ENCODE measurements around the gene B3GALT6. TPM values are rescaled to one million over a fixed set of nuclear protein-coding genes. Genes with fewer than 3 reads are reported as not detected.

B3GALT6 gene
- total and polyA plus RNA-seq, 2 experiments from 2014 or later: 5.5 to 26.5 TPM

GRCh38 chr1:1256956-1257871 is 25.2 kb downstream of the B3GALT6 start:
- Histone ChIP-seq H3K4me3 (no peak overlapping the region), H3K4me2 (peak overlapping the region; percentile 10; the same call in 1 of the 2 replicates), H3F3A (replicated peaks; ENCODE audit: low read depth) (0 out of 2 replicates have a peak, but pooled peaks cover 8% of the 10 kb centered on the region), H3K9me2 (ENCODE audit: insufficient read depth) (no peaks in the 10 kb centered on the region), H3K79me2 (replicated peaks; ENCODE audit: insufficient read depth) (peaks cover 12% of the 10 kb centered on the region; the same call in 1 of the 2 replicates), H3K4me1 (ENCODE audit: insufficient read depth) (peaks cover 9% of the 10 kb centered on the region), H4K20me1 (replicated peaks; ENCODE audit: insufficient read depth) (peaks cover 12% of the 10 kb centered on the region), H3K27me3 (ENCODE audit: insufficient read depth) (no peaks in the 10 kb centered on the region), H2AFZ (no peak overlapping the region), H3K27ac (ENCODE audit: low read depth) (no peak overlapping the region), H3K36me3 (ENCODE audit: insufficient read depth) (peaks cover 6% of the 10 kb centered on the region; the same call in 1 of the 2 replicates)
- H3K9me3 Mint-ChIP-seq: no peaks in the 10 kb centered on the region
- H3K36me3 Mint-ChIP-seq (ENCODE audit: low read depth): peaks cover 71% of the 10 kb centered on the region
- peak overlapping the region; percentile 7; the same call in 1 of the 3 replicates for H3K4me3 Mint-ChIP-seq
- peaks cover 22% of the 10 kb centered on the region for H3K4me1 Mint-ChIP-seq
- no peak for TF ChIP-seq CTCF (conservative IDR thresholded peaks at IDR 0.05; ENCODE audit: low read depth in 2 of 2)
- no peak for TF ChIP-seq ETS1 (IDR thresholded peaks at IDR 0.05)
- TF ChIP-seq ZNF331 (CRISPR knock-in tag; IDR thresholded peaks at IDR 0.05; ENCODE audit: low read depth): no peak
- no peak for TF ChIP-seq CREB1 (CRISPR knock-in tag; IDR thresholded peaks at IDR 0.05; ENCODE audit: low read depth)
- no peak for TF ChIP-seq EZH2phosphoT487 (IDR thresholded peaks at IDR 0.05; ENCODE audit: unreplicated experiment)
- no peak for TF ChIP-seq NANOG (IDR thresholded peaks at IDR 0.05; ENCODE audit: borderline replicate concordance)
- no peak for TF ChIP-seq JUNB (IDR thresholded peaks at IDR 0.05; ENCODE audit: unreplicated experiment)
- no peak for TF ChIP-seq ZNF114 (CRISPR knock-in tag; IDR thresholded peaks at IDR 0.05)
- TF ChIP-seq ZNF462 (CRISPR knock-in tag; IDR thresholded peaks at IDR 0.05): no peak
- no peak for TF ChIP-seq EZH2 (IDR thresholded peaks at IDR 0.05; ENCODE audit: low read depth, unreplicated experiment)
- TF ChIP-seq STAT1 (IDR thresholded peaks at IDR 0.05; ENCODE audit: unreplicated experiment): no peak
- no peak for TF ChIP-seq REST (IDR thresholded peaks at IDR 0.05; ENCODE audit: unreplicated experiment)
- no peak for TF ChIP-seq POLR2AphosphoS5 (IDR thresholded peaks at IDR 0.05; ENCODE audit: low read depth)
- DNase-seq (ENCODE audit: low spot score): no peak
- peak overlapping the region; percentile 86 for H3K27ac Mint-ChIP-seq
- peaks cover 13% of the 10 kb centered on the region for H3K27me3 Mint-ChIP-seq (ENCODE audit: insufficient read depth, low read depth, poor library complexity)
- ATAC-seq: peak; percentile 13

Measured in GM23338 (cell line).